ENCODE results near the gene SMAD9.

Gene SMAD9

DNA sequence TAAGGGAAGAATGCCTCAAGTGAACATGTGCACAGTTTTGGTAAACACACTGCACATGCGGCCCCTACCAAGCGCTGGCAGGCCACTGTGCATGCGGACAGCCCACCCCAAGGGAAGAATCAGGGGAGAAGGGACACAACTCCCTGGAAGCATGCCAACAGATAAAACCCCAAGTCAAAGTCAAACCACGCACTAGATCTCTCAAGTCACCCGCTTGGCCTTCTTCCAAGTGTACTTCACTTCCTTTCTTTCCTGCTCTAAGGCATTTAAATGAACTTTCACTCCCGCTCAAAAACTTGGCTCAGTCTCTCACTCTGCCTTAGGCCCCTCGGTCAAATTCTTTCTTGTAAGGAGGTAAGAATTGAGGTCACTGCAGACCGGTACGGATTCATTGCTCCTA lies 105.6 kb downstream of the SMAD9 start:
- DNase-seq, result no peak

- DNase-seq, result no peak
Measured at GRCh38 chr13:36813225-36813624, 106.8 kb downstream of the SMAD9 start.

GRCh38 chr13:36807616-36808015 lies 112.4 kb downstream of the SMAD9 start:
- DNase-seq, result no peak

DNA sequence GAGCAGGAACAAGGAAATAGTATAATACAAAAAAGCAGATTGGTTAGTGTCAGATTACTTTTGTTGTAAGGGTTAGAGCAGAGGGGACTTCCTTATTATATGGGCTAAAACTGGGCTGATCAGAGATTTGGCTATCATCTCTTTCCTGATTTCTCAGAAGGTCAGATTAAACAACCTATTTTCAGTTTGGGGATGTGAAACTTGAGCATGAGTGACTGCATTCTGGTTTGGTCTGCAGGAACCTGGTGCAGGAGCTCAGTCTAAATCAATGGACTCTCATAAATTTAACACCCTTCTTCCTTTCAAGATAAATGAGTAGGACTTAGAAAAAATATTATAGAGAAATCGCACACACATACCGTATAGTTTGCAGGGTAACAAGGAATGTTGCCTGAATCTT lies 113.9 kb downstream of the SMAD9 start:
- DNase-seq, result no peak

DNA sequence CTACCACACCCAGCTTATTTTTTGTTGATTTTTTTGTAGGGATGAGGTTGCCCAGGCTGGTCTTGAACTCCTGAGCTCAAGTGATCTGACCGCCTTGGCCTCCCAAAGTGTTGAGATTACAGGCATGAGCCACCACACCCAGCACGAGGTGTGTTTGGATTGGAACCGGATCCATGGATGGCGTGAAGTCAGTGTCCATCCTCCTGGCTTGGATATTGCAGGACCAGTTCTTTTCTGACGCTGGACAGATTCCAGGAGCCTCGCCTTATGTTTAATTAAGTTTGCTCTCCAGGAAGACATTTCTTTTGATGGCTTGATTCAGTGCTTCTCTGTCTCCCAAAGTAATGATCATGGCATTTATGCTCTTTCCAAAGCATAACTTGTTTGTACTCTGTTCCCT lies 115.5 kb downstream of the SMAD9 start:
- no peak for DNase-seq

DNA sequence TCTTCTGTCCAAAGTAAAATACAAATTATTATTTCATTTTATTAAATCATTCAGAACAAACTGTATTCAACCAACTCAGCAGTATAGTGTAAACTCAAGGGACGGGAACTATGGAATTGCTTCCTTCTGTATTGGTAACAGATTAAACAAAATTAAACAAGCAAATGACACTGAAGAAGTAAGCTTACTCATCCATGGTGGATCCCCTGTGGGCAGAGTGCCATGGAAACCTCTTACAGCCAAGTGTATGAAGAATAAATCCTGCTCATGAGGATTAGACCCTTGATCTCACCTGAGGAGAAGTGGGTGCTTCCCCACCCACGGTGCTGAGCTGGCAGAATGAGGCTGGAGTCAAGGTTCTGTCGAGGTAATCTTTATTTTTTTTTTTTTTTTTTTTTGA lies 119.0 kb downstream of the SMAD9 start:
- DNase-seq, result no peak

DNA sequence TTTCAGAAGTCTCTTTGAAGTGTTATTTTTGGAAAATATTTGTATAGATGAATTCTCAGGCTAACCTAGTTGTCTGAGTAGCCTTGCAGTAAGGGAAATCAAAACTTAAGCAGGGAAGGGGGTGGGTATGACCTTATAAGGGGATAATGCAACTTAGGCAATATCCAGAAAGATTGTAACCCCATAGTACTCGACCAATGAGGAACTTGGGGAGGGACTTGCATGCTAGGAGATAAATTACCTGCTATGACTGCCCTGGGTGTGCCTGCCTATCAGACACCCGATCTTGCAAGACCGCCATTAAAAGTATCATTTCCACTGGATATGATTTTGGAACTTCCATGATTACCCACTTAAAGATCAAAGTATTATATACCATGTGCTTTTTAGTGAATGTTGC lies 124.0 kb downstream of the SMAD9 start:
- DNase-seq, result no peak

DNA sequence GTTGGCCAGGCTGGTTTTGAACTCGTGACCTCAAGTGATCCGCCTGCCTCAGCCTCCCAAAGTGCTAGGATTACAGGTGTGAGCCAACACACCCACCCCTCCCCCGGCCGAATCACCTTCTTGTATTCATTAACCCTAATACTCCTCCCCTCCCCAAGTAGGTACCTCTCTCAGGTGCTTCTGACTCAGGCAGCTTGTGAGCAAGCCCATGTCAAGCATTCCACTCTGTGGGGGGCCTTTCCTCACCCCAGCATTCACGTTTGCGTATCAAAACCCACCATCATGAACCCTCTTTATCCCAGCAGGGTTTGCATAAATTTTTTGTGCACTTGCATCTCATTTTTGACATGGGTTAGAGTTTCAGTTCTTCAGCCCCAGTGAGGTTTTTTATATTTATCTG lies 124.6 kb downstream of the SMAD9 start:
- no peak for DNase-seq

All from KG1 (cell line).